Activated CD4-positive, alpha-beta T cell treated with anti-CD3 and anti-CD28 coated beads for 36 hours (primary cell): Measurements from ENCODE around the gene EDAR. TPM values are rescaled to one million over a fixed set of nuclear protein-coding genes. Genes with fewer than 3 reads are reported as not detected.

Source experiments
- ATAC-seq: fragments of 200-7000 bp; cut with Tn5 transposase; one replicate; pipeline ENCODE4 v1.10.0; 2021; ENCODE audit warnings: mild to moderate bottlenecking, moderate library complexity
- CTCF ChIA-PET: fragments of 350-600 bp; sonication (Branson Sonifier 250); formaldehyde crosslinking; loops from one replicate; lab custom pipeline; 2021; ENCODE audit warnings: antibody characterized with exemption; lab: Charles Lee
- POLR2A ChIA-PET: fragments of 350-600 bp; sonication (Branson Sonifier 250); formaldehyde crosslinking; loops from one replicate; lab custom pipeline; 2021; ENCODE audit warnings: antibody characterized with exemption, inconsistent platforms; lab: Charles Lee
- DNase-seq: peaks from one replicate; pipeline ENCODE4 v3.0.0-alpha.2; 2020
- H3K27ac Mint-ChIP-seq: one replicate; pipeline ENCODE4 v1.8.0; 2021; ENCODE audit warnings: mixed read lengths
- H3K27me3 Mint-ChIP-seq: one replicate; pipeline ENCODE4 v1.8.0; 2021; ENCODE audit warnings: mixed read lengths
- H3K36me3 Mint-ChIP-seq: one replicate; pipeline ENCODE4 v1.8.0; 2021; ENCODE audit warnings: low read depth, mixed read lengths
- H3K4me1 Mint-ChIP-seq: one replicate; pipeline ENCODE4 v1.8.0; 2021; ENCODE audit warnings: mixed read lengths
- H3K4me3 Mint-ChIP-seq: one replicate; pipeline ENCODE4 v1.8.0; 2021; ENCODE audit warnings: mild to moderate bottlenecking, moderate library complexity, mixed read lengths
- H3K9me3 Mint-ChIP-seq: one replicate; pipeline ENCODE4 v1.8.0; 2021; ENCODE audit warnings: low read depth, mixed read lengths
- intact Hi-C, 2 experiments: fragments of 100-400 bp; cut with DNase I in 1 of 2; cut with micrococcal nuclease in 1 of 2; formaldehyde crosslinking; loops; one replicate each; pipeline versions ENCODE4 v1.14.2 to v1.15.1; 2022 to 2024; cut with DNase I, micrococcal nuclease
- total RNA-seq, 2 experiments: library from RNA; stranded (reverse); gene quantifications; one replicate each; pipeline ENCODE4 v1.2.3, GENCODE V29; 2021

Gene EDAR
- total RNA-seq, 2 experiments from 2014 or later = 0.78 to 0.81 TPM

DNA sequence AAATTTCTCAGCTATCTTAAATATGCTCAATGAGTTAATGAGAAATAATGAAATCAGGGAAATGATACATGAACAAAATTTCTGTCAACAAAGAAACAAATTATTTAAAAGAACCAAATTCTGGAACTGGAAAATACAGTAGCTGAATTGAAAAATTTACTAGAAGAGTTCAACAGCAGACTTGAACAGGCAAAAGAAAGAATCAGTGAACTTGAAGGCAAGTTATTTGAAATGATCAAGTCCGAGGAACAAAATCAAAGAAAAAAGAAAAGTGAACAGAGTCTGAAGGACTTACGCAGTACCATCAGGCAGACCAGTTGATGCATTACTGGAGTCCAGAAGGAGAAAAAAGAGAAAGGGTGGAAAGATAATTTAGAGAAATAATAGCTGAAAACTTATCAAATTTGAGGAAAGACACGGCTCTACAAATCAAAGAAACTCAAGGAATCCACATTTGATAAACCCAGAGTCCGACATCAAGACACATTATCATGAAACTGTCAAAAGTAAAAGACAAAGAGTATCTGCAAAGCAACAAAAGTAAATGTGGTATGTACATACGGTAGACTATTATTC is 118.9 kb downstream of the EDAR start:
- Mint-ChIP-seq H3K36me3 (peaks cover 48% of the 10 kb centered on the region), H3K4me1 (no peaks in the 10 kb centered on the region), H3K27me3 (no peaks in the 10 kb centered on the region), H3K9me3 (peaks cover 18% of the 10 kb centered on the region), H3K27ac (no peak overlapping the region), H3K4me3 (no peak overlapping the region)
- ChIA-PET CTCF (no interaction called here), POLR2A (interaction anchor here (0.6 kb wide), 1 partner anchor 77 kb away, joined by 6 read pairs; no protein-coding TSS in a partner anchor)
- ATAC-seq (no peak), DNase-seq (no peak)
- intact Hi-C loops = no loop called here

DNA sequence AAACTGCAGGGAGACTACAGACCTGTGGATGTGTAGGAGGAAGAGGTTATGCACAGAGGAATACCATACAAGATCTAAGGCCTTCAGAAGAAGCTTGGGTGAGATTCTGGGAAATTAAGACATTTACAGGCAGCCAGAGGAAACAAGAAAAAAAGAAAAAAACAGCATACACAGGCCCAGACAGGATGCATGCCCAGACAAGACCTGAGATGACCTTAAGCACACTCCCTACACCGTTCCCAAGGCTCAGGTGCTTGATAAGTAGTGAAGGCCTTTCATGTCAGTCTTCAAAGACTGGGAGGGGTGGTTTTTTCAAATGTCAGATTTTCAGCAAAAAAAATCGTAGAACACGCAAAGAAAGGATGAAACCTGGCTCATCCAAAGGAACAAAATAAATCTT is 119.5 kb downstream of the EDAR start:
- POLR2A ChIA-PET = no interaction called here
- no peaks in the 10 kb centered on the region for H3K4me1 Mint-ChIP-seq
- H3K36me3 Mint-ChIP-seq = peaks cover 48% of the 10 kb centered on the region
- no peak overlapping the region for H3K4me3 Mint-ChIP-seq
- no peak for DNase-seq
- no peak for ATAC-seq
- peaks cover 18% of the 10 kb centered on the region for H3K9me3 Mint-ChIP-seq
- no peak overlapping the region for H3K27ac Mint-ChIP-seq
- intact Hi-C loops = no loop called here
- H3K27me3 Mint-ChIP-seq = no peaks in the 10 kb centered on the region
- CTCF ChIA-PET = no interaction called here

DNA sequence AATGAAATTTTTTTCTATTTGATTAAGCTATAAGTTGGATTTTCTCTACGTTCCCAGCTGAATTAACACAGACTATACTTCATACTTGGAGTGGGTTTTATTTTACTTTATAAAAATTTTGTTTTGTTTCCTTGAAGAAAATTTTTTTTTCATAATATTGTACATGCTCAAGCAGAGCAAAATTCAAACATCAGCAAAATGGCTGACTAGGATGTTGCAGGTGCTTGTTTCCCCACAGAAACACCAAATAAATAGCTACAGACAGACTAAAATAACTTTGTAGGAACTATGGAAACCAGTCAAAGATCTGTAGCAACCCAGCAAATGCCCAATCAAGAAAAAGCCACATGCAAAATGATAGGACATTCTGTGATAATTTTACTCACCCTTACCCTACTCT is 120.1 kb downstream of the EDAR start:
- no peak overlapping the region for H3K4me3 Mint-ChIP-seq
- H3K27me3 Mint-ChIP-seq = no peaks in the 10 kb centered on the region
- H3K27ac Mint-ChIP-seq = no peak overlapping the region
- peaks cover 46% of the 10 kb centered on the region for H3K36me3 Mint-ChIP-seq
- ATAC-seq (no peak), DNase-seq (no peak)
- CTCF ChIA-PET = interaction anchor here (0.9 to 1.1 kb wide), 2 partner anchors 18 to 66 kb away, joined by 3 to 4 read pairs; no protein-coding TSS in a partner anchor
- intact Hi-C loops = no loop called here
- POLR2A ChIA-PET = no interaction called here
- H3K9me3 Mint-ChIP-seq = peaks cover 18% of the 10 kb centered on the region
- no peaks in the 10 kb centered on the region for H3K4me1 Mint-ChIP-seq

DNA sequence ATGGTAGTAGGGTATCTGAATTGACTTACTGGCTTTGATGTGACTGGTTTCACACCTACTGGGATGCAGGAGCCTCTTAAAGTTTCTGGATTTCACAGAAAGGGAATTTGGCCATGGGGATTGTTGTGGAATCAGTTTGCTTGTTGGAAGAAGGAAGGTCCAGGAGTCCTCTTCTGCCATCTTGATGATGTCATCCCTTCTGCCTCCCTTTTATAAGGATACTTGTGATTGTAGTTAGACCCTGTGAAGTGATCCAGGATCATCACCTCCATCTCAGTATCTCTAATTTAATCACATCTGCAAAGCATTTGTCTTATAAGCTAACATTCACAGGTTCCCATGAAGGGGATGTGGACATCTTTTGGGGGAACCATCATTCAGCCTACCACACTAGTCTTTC is 123.0 kb downstream of the EDAR start:
- POLR2A ChIA-PET = no interaction called here
- Mint-ChIP-seq H3K36me3 (peaks cover 43% of the 10 kb centered on the region), H3K27me3 (no peaks in the 10 kb centered on the region), H3K9me3 (peaks cover 16% of the 10 kb centered on the region), H3K4me3 (no peak overlapping the region), H3K27ac (no peak overlapping the region), H3K4me1 (no peaks in the 10 kb centered on the region)
- intact Hi-C loops = no loop called here
- CTCF ChIA-PET = interaction anchor here (0.9 kb wide), 1 partner anchor 13 kb away, joined by 3 read pairs; no protein-coding TSS in a partner anchor
- DNase-seq (no peak), ATAC-seq (no peak)

DNA sequence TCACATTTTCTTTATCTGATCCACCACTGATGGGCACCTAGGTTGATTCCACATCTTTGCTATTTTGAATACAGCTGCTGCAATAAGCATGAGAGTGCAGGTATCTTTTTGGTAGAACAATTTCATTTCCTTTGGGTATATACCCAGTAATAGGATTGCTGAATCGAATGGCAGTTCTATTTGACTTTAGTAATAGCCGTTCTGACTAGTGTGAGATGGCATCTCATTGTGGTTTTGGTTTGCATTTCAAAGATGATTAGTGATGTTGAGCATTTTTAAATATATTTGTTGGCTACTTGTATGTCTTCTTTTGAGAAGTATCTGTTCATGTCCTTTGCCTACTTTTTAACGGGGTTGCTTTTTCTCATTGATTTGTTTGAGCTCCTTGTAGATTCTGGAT is 130.1 kb downstream of the EDAR start:
- intact Hi-C loops = no loop called here
- ChIA-PET POLR2A (no interaction called here), CTCF (interaction anchor here (1.1 to 3.3 kb wide), 2 partner anchors 14 to 130 kb away, joined by 4 to 13 read pairs; partner anchors contain the start of gene EDAR)
- Mint-ChIP-seq H3K27ac (no peak overlapping the region), H3K4me3 (no peak overlapping the region), H3K27me3 (no peaks in the 10 kb centered on the region), H3K36me3 (peaks cover 10% of the 10 kb centered on the region), H3K4me1 (no peaks in the 10 kb centered on the region), H3K9me3 (no peaks in the 10 kb centered on the region)
- no peak for ATAC-seq
- DNase-seq = no peak

DNA sequence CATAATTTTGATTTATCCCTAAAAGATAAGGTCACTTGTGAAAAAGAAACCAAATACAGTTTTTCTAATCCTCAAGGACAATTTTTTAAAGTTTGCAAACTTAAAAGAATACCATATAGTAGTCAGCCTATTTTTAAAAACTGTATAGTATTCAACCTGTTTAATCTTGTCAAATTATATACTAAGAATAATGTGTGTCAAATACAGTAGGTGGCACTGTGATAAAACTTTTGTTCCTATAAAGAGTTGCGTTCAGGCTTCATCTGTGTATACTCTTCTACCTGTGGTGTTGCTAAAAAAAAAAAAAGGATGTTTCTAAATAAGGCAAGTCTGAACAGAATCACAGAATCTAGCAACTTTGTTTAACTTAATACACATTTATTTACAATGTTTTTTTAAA is 133.8 kb downstream of the EDAR start:
- no peak for DNase-seq
- POLR2A ChIA-PET = no interaction called here
- CTCF ChIA-PET = interaction anchor here (1.4 kb wide), 1 partner anchor 105 kb away, joined by 4 read pairs; no protein-coding TSS in a partner anchor
- peak; percentile 63 for ATAC-seq
- no peak overlapping the region for H3K4me3 Mint-ChIP-seq
- no peaks in the 10 kb centered on the region for H3K27me3 Mint-ChIP-seq
- no peak overlapping the region for H3K27ac Mint-ChIP-seq
- intact Hi-C loops = loop anchor here (1.0 to 2.0 kb wide), 3 partner anchors 134 to 656 kb away; partner anchors contain the start of gene EDAR (in 2 of the 2)
- H3K36me3 Mint-ChIP-seq = peaks cover 25% of the 10 kb centered on the region
- H3K9me3 Mint-ChIP-seq = no peaks in the 10 kb centered on the region
- H3K4me1 Mint-ChIP-seq = no peaks in the 10 kb centered on the region

DNA sequence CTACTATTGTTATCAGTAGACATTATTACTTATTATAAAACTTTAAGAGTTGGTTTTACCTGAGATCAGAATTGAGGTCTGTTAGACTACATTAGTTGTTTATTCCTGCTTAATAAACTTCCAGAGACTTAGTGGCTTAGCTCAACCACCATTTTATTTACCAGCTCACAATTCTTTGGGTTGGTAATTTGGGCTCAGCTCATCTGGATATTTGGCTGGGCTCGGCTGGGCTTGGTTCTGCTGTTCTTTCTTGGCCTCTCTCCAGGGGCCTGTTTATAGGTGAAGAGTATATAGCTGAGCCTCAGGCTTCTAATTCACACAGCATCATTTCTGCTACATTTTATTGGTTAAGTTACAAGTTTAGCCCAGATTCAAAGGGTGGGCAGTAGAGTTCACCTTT is 134.5 kb downstream of the EDAR start:
- ATAC-seq (no peak), DNase-seq (no peak)
- H3K4me3 Mint-ChIP-seq = no peak overlapping the region
- ChIA-PET POLR2A (no interaction called here), CTCF (interaction anchor here (0.6 to 1.3 kb wide), 6 partner anchors 20 to 298 kb away, joined by 3 to 4 read pairs (median 3); no protein-coding TSS in a partner anchor)
- peaks cover 25% of the 10 kb centered on the region for H3K36me3 Mint-ChIP-seq
- no peaks in the 10 kb centered on the region for H3K27me3 Mint-ChIP-seq
- intact Hi-C loops = loop anchor here (2.0 kb wide), 2 partner anchors 134 to 656 kb away; partner anchors contain the start of gene EDAR (in 1 of the 2)
- no peak overlapping the region for H3K27ac Mint-ChIP-seq
- no peaks in the 10 kb centered on the region for H3K4me1 Mint-ChIP-seq
- no peaks in the 10 kb centered on the region for H3K9me3 Mint-ChIP-seq

DNA sequence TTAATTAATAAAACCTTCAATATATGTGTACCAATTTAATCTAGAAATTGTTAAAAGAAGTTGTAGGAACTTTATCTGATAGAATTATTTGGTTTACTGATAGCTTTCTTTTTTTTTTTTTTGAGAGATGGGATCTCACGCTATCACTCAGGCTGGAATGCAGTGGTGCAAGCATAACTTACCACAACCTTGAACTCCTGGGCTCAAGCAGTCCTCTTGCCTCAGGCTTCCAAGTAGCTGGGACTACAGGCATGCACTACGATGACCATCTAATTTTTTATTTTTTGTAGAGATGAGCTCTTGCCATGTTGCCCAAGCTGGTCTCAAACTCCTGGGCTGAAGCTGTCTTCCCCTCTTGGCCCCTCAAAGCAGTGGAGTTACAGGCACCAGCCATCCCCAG is 135.6 kb downstream of the EDAR start:
- ATAC-seq = no peak
- Mint-ChIP-seq H3K9me3 (no peaks in the 10 kb centered on the region), H3K27me3 (no peaks in the 10 kb centered on the region), H3K4me1 (no peaks in the 10 kb centered on the region), H3K36me3 (peaks cover 19% of the 10 kb centered on the region), H3K27ac (no peak overlapping the region), H3K4me3 (no peak overlapping the region)
- POLR2A ChIA-PET = no interaction called here
- intact Hi-C loops = no loop called here
- CTCF ChIA-PET = interaction anchor here (0.6 to 1.3 kb wide), 3 partner anchors 18 to 224 kb away, joined by 3 to 4 read pairs (median 3); no protein-coding TSS in a partner anchor
- no peak for DNase-seq

DNA sequence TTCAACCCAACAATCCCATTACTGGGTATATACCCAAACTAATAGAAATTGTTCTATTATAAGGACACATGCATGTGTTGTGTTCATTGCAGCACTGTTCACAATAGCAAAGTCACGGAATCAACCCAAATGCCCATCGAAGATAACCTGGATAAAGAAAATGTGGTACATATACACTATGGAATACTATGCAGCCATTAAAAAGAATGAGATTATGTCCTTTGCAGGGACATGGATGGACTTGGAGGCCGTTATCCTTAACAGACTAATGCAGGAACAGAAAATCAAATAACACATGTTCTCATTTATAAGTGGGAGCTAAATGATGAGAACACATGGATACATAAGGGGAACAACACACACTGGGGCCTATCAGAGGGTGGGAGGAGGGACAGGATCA is 136.6 kb downstream of the EDAR start:
- H3K27ac Mint-ChIP-seq = no peak overlapping the region
- intact Hi-C loops = no loop called here

DNA sequence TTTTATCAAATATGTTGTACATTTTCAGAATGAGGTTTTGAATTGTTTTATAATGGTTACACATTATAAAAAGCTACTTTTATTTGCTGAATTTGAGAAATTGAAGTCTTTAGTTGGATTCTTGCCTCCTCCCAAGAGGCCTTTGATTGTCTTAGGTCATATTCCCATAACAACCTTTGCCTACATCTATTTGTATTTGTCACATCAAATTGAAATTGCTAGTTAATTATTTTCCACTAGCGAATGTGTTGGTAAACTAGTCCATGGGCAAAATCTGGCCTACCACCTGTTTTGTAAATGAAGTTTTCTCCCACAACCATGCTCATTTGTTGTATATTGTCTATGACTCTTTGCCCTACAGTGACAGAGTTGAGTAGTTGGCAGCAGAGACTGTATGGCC is 142.0 kb downstream of the EDAR start:
- intact Hi-C loops = no loop called here
- DNase-seq (no peak), ATAC-seq (no peak)
- no peaks in the 10 kb centered on the region for H3K4me1 Mint-ChIP-seq
- H3K4me3 Mint-ChIP-seq = no peak overlapping the region
- POLR2A ChIA-PET = no interaction called here
- no peaks in the 10 kb centered on the region for H3K9me3 Mint-ChIP-seq
- CTCF ChIA-PET = interaction anchor here (0.8 kb wide), 1 partner anchor 241 kb away, joined by 3 read pairs; no protein-coding TSS in a partner anchor
- H3K27ac Mint-ChIP-seq = no peak overlapping the region
- no peaks in the 10 kb centered on the region for H3K27me3 Mint-ChIP-seq
- H3K36me3 Mint-ChIP-seq = peaks cover 25% of the 10 kb centered on the region

More for the DNA sequence above, 136.6 kb downstream of the EDAR start:
- POLR2A ChIA-PET = no interaction called here
- CTCF ChIA-PET = no interaction called here
- Mint-ChIP-seq H3K4me1 (no peaks in the 10 kb centered on the region), H3K9me3 (no peaks in the 10 kb centered on the region), H3K4me3 (no peak overlapping the region), H3K27me3 (no peaks in the 10 kb centered on the region), H3K36me3 (peaks cover 19% of the 10 kb centered on the region)
- ATAC-seq = no peak
- DNase-seq = no peak

DNA sequence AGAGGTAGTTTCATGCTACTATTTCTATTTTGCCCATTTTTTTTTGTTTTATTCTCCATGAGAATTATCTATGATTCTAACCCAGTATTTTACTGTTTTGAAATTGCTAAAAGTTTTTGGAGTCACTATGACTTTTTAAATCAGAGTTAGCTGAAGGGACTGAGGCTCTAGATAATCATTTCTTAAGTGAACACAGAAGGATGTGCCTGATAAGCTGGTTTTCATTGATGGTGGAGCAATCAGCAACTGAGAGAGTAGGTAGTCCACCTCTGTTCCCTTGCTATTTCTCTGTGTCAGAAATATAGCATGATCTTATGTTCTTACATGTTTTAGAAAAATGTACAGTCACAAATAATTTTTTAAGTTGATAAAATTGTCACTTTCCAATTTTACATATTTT is 143.1 kb downstream of the EDAR start:
- Mint-ChIP-seq H3K27me3 (no peaks in the 10 kb centered on the region), H3K4me3 (no peak overlapping the region), H3K36me3 (peaks cover 25% of the 10 kb centered on the region), H3K27ac (no peak overlapping the region), H3K9me3 (peaks cover 6% of the 10 kb centered on the region), H3K4me1 (no peaks in the 10 kb centered on the region)
- POLR2A ChIA-PET = no interaction called here
- DNase-seq = no peak
- CTCF ChIA-PET = interaction anchor here (0.6 kb wide), 1 partner anchor 19 kb away, joined by 3 read pairs; no protein-coding TSS in a partner anchor
- ATAC-seq = no peak
- intact Hi-C loops = no loop called here
